ENCODE measurements around the gene NIBAN1.
"Not testable (repeated sequence)": the region's sequence is repeated elsewhere in the genome, so short reads cannot be mapped to it uniquely, and the experiment has no call there.

Gene NIBAN1

GRCh38 chr1:184973272-184974055 lies 844 bp downstream of the NIBAN1 start:
- DNase-seq = peak; percentile 47

GRCh38 chr1:184972315-184973055 lies 1.8 kb downstream of the NIBAN1 start:
- DNase-seq = no peak

- no peak for DNase-seq
Observed at GRCh38 chr1:184971522-184972265, 2.6 kb downstream of the NIBAN1 start.

- DNase-seq = no peak
Observed at GRCh38 chr1:184970691-184971161, 3.6 kb downstream of the NIBAN1 start.

- DNase-seq = no peak
Observed at GRCh38 chr1:184966989-184967388, 7.3 kb downstream of the NIBAN1 start.

GRCh38 chr1:184965944-184966860 lies 8.1 kb downstream of the NIBAN1 start:
- DNase-seq = no peak

GRCh38 chr1:184965439-184965838 lies 8.9 kb downstream of the NIBAN1 start:
- DNase-seq = no peak

GRCh38 chr1:184959626-184960025 lies 14.7 kb downstream of the NIBAN1 start:
- no peak for DNase-seq

- no peak for DNase-seq
Observed at GRCh38 chr1:184958554-184959353, 15.6 kb downstream of the NIBAN1 start.

- not testable (repeated sequence) for DNase-seq
Observed at GRCh38 chr1:184957901-184958300, 16.4 kb downstream of the NIBAN1 start.

- DNase-seq = no peak
Observed at GRCh38 chr1:184956999-184957700, 17.2 kb downstream of the NIBAN1 start.

GRCh38 chr1:184954232-184954995 lies 19.9 kb downstream of the NIBAN1 start:
- no peak for DNase-seq

GRCh38 chr1:184953600-184954219 lies 20.6 kb downstream of the NIBAN1 start:
- DNase-seq = no peak

- DNase-seq = no peak
Observed at GRCh38 chr1:184952428-184952827, 21.9 kb downstream of the NIBAN1 start.

- no peak for DNase-seq
Observed at GRCh38 chr1:184951788-184952187, 22.5 kb downstream of the NIBAN1 start.

GRCh38 chr1:184950906-184951305 lies 23.4 kb downstream of the NIBAN1 start:
- DNase-seq = no peak

- no peak for DNase-seq
Observed at GRCh38 chr1:184950227-184950626, 24.1 kb downstream of the NIBAN1 start.

GRCh38 chr1:184947497-184948256 lies 26.6 kb downstream of the NIBAN1 start:
- no peak for DNase-seq
